Sigmoid colon (tissue), 4 donors: Measurements from ENCODE around the gene RTN4RL2.

Source experiments
- POLR2A ChIP-seq, 2 donors: fragments of 450-650 bp; IDR thresholded peaks; one replicate each; pipeline ENCODE4 v1.6.1; 2016; ENCODE audit warnings: antibody characterized with exemption in 2 of 2, mild to moderate bottlenecking in 2 of 2, moderate library complexity in 2 of 2
- POLR2AphosphoS5 ChIP-seq, 4 donors: sonication (generic); formaldehyde crosslinking; IDR thresholded peaks; one replicate each; pipeline ENCODE4 v1.6.1; 2017; ENCODE audit warnings: antibody characterized with exemption in 4 of 4
- TF ChIP-seq, protein P1 (sequence below), 4 experiments: fragments of 450-650 bp in 3 of 4; fragments of 200-600 bp in 1 of 4; IDR thresholded peaks; one replicate each; pipeline ENCODE4 v1.5.1; 2016 to 2019; ENCODE audit warnings: antibody characterized with exemption in 4 of 4, mild to moderate bottlenecking in 3 of 4, moderate library complexity in 2 of 4

DNA sequence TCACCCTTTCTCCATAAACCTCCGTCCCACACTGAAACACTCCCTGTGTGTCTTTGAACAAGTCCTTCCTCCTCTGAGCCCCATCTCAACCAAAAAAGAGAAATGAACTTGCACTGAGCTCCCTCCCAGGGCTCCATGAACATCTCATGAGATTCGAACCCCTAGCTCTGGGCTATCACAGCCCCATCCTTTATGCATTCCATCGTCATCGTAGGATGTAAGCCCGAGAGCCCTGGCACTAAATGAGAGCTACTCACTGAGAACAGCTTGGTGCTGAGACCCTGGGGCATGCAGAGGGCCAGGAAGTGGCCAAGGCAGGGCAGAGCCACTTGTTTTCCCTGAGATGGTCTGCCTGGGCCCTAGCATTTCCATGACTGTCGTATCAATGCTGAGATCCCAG is 20.5 kb upstream of the RTN4RL2 start:
- TF ChIP-seq, protein P1, sequence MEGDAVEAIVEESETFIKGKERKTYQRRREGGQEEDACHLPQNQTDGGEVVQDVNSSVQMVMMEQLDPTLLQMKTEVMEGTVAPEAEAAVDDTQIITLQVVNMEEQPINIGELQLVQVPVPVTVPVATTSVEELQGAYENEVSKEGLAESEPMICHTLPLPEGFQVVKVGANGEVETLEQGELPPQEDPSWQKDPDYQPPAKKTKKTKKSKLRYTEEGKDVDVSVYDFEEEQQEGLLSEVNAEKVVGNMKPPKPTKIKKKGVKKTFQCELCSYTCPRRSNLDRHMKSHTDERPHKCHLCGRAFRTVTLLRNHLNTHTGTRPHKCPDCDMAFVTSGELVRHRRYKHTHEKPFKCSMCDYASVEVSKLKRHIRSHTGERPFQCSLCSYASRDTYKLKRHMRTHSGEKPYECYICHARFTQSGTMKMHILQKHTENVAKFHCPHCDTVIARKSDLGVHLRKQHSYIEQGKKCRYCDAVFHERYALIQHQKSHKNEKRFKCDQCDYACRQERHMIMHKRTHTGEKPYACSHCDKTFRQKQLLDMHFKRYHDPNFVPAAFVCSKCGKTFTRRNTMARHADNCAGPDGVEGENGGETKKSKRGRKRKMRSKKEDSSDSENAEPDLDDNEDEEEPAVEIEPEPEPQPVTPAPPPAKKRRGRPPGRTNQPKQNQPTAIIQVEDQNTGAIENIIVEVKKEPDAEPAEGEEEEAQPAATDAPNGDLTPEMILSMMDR (IDR thresholded peaks at IDR 0.05): no peak
- TF ChIP-seq POLR2A (IDR thresholded peaks at IDR 0.05) (no peak), POLR2AphosphoS5 (IDR thresholded peaks at IDR 0.05) (no peak)
